ENCODE data around the gene IFRD2.
A peak's percentile ranks its signal among the peaks of the same experiment; 100 is the strongest.
"Not testable (repeated sequence)": the region's sequence is repeated elsewhere in the genome, so short reads cannot be mapped to it uniquely, and the experiment has no call there.

IFRD2 gene

GRCh38 chr3:50319181-50319893 is 27.1 kb upstream of the IFRD2 start:
- no peaks in the 10 kb centered on the region for H3K9me3 ChIP-seq (ENCODE audit: control insufficient read depth in 1 of 2, low read length in 2 of 2)
- H3K27ac ChIP-seq (ENCODE audit: low read depth, low read length) = no peak overlapping the region
- peaks cover 8 to 20% of the 10 kb centered on the region in 2 donors for H3K36me3 ChIP-seq (ENCODE audit: control insufficient read depth in 1 of 2, insufficient read depth in 2 of 2, low read length in 2 of 2)
- H3K9ac ChIP-seq (ENCODE audit: low read depth in 1 of 2, low read length in 2 of 2) = peak overlapping the region in 1 of 2 donors; percentile 85
- H3K4me3 ChIP-seq (ENCODE audit: low read depth in 1 of 2, low read length in 2 of 2) = peak overlapping the region; percentile 83 to 94
- H3K27me3 ChIP-seq (ENCODE audit: control insufficient read depth in 1 of 2, insufficient read depth in 2 of 2, low read length in 2 of 2) = no peaks in the 10 kb centered on the region
- H3K4me1 ChIP-seq (ENCODE audit: control insufficient read depth in 1 of 2, insufficient read depth in 2 of 2, low read length in 2 of 2) = peaks cover 62 to 72% of the 10 kb centered on the region in 2 donors

- Histone ChIP-seq H3K9me3 (ENCODE audit: control insufficient read depth in 1 of 2, low read length in 2 of 2) (no peaks in the 10 kb centered on the region), H3K27me3 (ENCODE audit: control insufficient read depth in 1 of 2, insufficient read depth in 2 of 2, low read length in 2 of 2) (no peaks in the 10 kb centered on the region), H3K4me1 (ENCODE audit: control insufficient read depth in 1 of 2, insufficient read depth in 2 of 2, low read length in 2 of 2) (peaks cover 58 to 66% of the 10 kb centered on the region in 2 donors), H3K36me3 (ENCODE audit: control insufficient read depth in 1 of 2, insufficient read depth in 2 of 2, low read length in 2 of 2) (peaks cover 8 to 19% of the 10 kb centered on the region in 2 donors), H3K27ac (ENCODE audit: low read depth, low read length) (no peak overlapping the region), H3K4me3 (ENCODE audit: low read depth in 1 of 2, low read length in 2 of 2) (peak overlapping the region in 1 of 2 donors; percentile 32), H3K9ac (ENCODE audit: low read depth in 1 of 2, low read length in 2 of 2) (peak overlapping the region; percentile 32 to 60)
Measured at GRCh38 chr3:50318615-50319014, 26.4 kb upstream of the IFRD2 start.

- H3K36me3 ChIP-seq (ENCODE audit: control insufficient read depth in 1 of 2, insufficient read depth in 2 of 2, low read length in 2 of 2) = peaks cover 8 to 19% of the 10 kb centered on the region in 2 donors
Measured at GRCh38 chr3:50318163-50318562, 25.9 kb upstream of the IFRD2 start.

GRCh38 chr3:50317300-50317699 is 25.1 kb upstream of the IFRD2 start:
- peak overlapping the region; percentile 74 for H3K27ac ChIP-seq (ENCODE audit: low read depth, low read length)
- peak overlapping the region; percentile 32 to 44 for H3K4me3 ChIP-seq (ENCODE audit: low read depth in 1 of 2, low read length in 2 of 2)
- H3K4me1 ChIP-seq (ENCODE audit: control insufficient read depth in 1 of 2, insufficient read depth in 2 of 2, low read length in 2 of 2) = peaks cover 52 to 53% of the 10 kb centered on the region in 2 donors
- peaks cover 8 to 19% of the 10 kb centered on the region in 2 donors for H3K36me3 ChIP-seq (ENCODE audit: control insufficient read depth in 1 of 2, insufficient read depth in 2 of 2, low read length in 2 of 2)
- H3K9me3 ChIP-seq (ENCODE audit: control insufficient read depth in 1 of 2, low read length in 2 of 2) = no peaks in the 10 kb centered on the region
- peak overlapping the region; percentile 60 to 72 for H3K9ac ChIP-seq (ENCODE audit: low read depth in 1 of 2, low read length in 2 of 2)
- no peaks in the 10 kb centered on the region for H3K27me3 ChIP-seq (ENCODE audit: control insufficient read depth in 1 of 2, insufficient read depth in 2 of 2, low read length in 2 of 2)

More at GRCh38 chr3:50318163-50318562, 25.9 kb upstream of the IFRD2 start:
- Histone ChIP-seq H3K4me3 (ENCODE audit: low read depth in 1 of 2, low read length in 2 of 2) (peak overlapping the region in 1 of 2 donors; percentile 32), H3K4me1 (ENCODE audit: control insufficient read depth in 1 of 2, insufficient read depth in 2 of 2, low read length in 2 of 2) (peaks cover 58 to 61% of the 10 kb centered on the region in 2 donors), H3K27ac (ENCODE audit: low read depth, low read length) (no peak overlapping the region), H3K27me3 (ENCODE audit: control insufficient read depth in 1 of 2, insufficient read depth in 2 of 2, low read length in 2 of 2) (no peaks in the 10 kb centered on the region), H3K9me3 (ENCODE audit: control insufficient read depth in 1 of 2, low read length in 2 of 2) (no peaks in the 10 kb centered on the region), H3K9ac (ENCODE audit: low read depth in 1 of 2, low read length in 2 of 2) (peak overlapping the region; percentile 51 to 60)

- Histone ChIP-seq H3K36me3 (ENCODE audit: control insufficient read depth in 1 of 2, insufficient read depth in 2 of 2, low read length in 2 of 2) (peaks cover 8 to 19% of the 10 kb centered on the region in 2 donors), H3K9me3 (ENCODE audit: control insufficient read depth in 1 of 2, low read length in 2 of 2) (no peaks in the 10 kb centered on the region), H3K4me1 (ENCODE audit: control insufficient read depth in 1 of 2, insufficient read depth in 2 of 2, low read length in 2 of 2) (peaks cover 47% of the 10 kb centered on the region in 2 donors), H3K4me3 (ENCODE audit: low read depth in 1 of 2, low read length in 2 of 2) (peak overlapping the region; percentile 32 to 44), H3K27me3 (ENCODE audit: control insufficient read depth in 1 of 2, insufficient read depth in 2 of 2, low read length in 2 of 2) (no peaks in the 10 kb centered on the region), H3K9ac (ENCODE audit: low read depth in 1 of 2, low read length in 2 of 2) (peak overlapping the region; percentile 60 to 72), H3K27ac (ENCODE audit: low read depth, low read length) (peak overlapping the region; percentile 74)
Measured at GRCh38 chr3:50316657-50317242, 24.5 kb upstream of the IFRD2 start.

DNA sequence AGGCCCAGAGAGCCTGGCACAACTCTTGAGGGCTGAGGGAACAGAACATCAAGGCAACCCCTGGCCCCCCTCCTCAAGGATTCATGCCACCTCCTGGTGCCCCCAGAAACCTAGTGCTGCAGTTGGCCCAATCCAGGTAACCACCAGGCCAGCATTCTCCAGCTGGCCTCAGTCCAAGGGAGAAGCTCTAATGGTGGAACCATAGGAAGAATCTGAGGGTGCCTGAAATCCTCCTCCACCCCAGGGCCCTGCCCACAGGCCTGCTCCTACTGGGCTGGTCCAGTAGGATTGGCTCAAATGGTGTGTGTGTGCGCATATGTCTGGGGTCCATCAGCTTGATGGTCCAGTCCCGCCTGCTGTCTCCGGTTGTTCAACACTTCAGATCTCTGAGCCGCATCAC is 22.6 kb upstream of the IFRD2 start:
- no peaks in the 10 kb centered on the region for H3K27me3 ChIP-seq (ENCODE audit: control insufficient read depth in 1 of 2, insufficient read depth in 2 of 2, low read length in 2 of 2)
- no peaks in the 10 kb centered on the region for H3K9me3 ChIP-seq (ENCODE audit: control insufficient read depth in 1 of 2, low read length in 2 of 2)
- H3K27ac ChIP-seq (ENCODE audit: low read depth, low read length) = no peak overlapping the region
- H3K36me3 ChIP-seq (ENCODE audit: control insufficient read depth in 1 of 2, insufficient read depth in 2 of 2, low read length in 2 of 2) = peaks cover 8 to 19% of the 10 kb centered on the region in 2 donors
- no peak overlapping the region for H3K9ac ChIP-seq (ENCODE audit: low read depth in 1 of 2, low read length in 2 of 2)
- peaks cover 38% of the 10 kb centered on the region in 2 donors for H3K4me1 ChIP-seq (ENCODE audit: control insufficient read depth in 1 of 2, insufficient read depth in 2 of 2, low read length in 2 of 2)
- H3K4me3 ChIP-seq (ENCODE audit: low read depth in 1 of 2, low read length in 2 of 2) = no peak overlapping the region

- H3K9me3 ChIP-seq (ENCODE audit: control insufficient read depth in 1 of 2, low read length in 2 of 2) = no peaks in the 10 kb centered on the region
- no peaks in the 10 kb centered on the region for H3K27me3 ChIP-seq (ENCODE audit: control insufficient read depth in 1 of 2, insufficient read depth in 2 of 2, low read length in 2 of 2)
- H3K27ac ChIP-seq (ENCODE audit: low read depth, low read length) = no peak overlapping the region
- H3K4me3 ChIP-seq (ENCODE audit: low read depth in 1 of 2, low read length in 2 of 2) = no peak overlapping the region
- H3K4me1 ChIP-seq (ENCODE audit: control insufficient read depth in 1 of 2, insufficient read depth in 2 of 2, low read length in 2 of 2) = peaks cover 33% of the 10 kb centered on the region in 2 donors
- peaks cover 8 to 16% of the 10 kb centered on the region in 2 donors for H3K36me3 ChIP-seq (ENCODE audit: control insufficient read depth in 1 of 2, insufficient read depth in 2 of 2, low read length in 2 of 2)
- peak overlapping the region in 1 of 2 donors; percentile 13 for H3K9ac ChIP-seq (ENCODE audit: low read depth in 1 of 2, low read length in 2 of 2)
Measured at GRCh38 chr3:50314342-50314741, 22.1 kb upstream of the IFRD2 start.

- H3K9me3 ChIP-seq (ENCODE audit: control insufficient read depth in 1 of 2, low read length in 2 of 2); H3K27me3 ChIP-seq (ENCODE audit: control insufficient read depth in 1 of 2, insufficient read depth in 2 of 2, low read length in 2 of 2); H3K27ac ChIP-seq (ENCODE audit: low read depth, low read length); H3K36me3 ChIP-seq (ENCODE audit: control insufficient read depth in 1 of 2, insufficient read depth in 2 of 2, low read length in 2 of 2); H3K4me3 ChIP-seq (ENCODE audit: low read depth in 1 of 2, low read length in 2 of 2); H3K9ac ChIP-seq (ENCODE audit: low read depth in 1 of 2, low read length in 2 of 2): not testable (repeated sequence)
- peaks cover 10% of the 10 kb centered on the region in 2 donors for H3K4me1 ChIP-seq (ENCODE audit: control insufficient read depth in 1 of 2, insufficient read depth in 2 of 2, low read length in 2 of 2)
Measured at GRCh38 chr3:50312041-50312440, 19.8 kb upstream of the IFRD2 start.

GRCh38 chr3:50304601-50305000 is 12.4 kb upstream of the IFRD2 start:
- Histone ChIP-seq H3K4me1 (ENCODE audit: control insufficient read depth in 1 of 2, insufficient read depth in 2 of 2, low read length in 2 of 2) (peaks cover 17 to 26% of the 10 kb centered on the region in 2 donors), H3K36me3 (ENCODE audit: control insufficient read depth in 1 of 2, insufficient read depth in 2 of 2, low read length in 2 of 2) (no peaks in the 10 kb centered on the region), H3K9ac (ENCODE audit: low read depth in 1 of 2, low read length in 2 of 2) (no peak overlapping the region), H3K9me3 (ENCODE audit: control insufficient read depth in 1 of 2, low read length in 2 of 2) (no peaks in the 10 kb centered on the region), H3K4me3 (ENCODE audit: low read depth in 1 of 2, low read length in 2 of 2) (no peak overlapping the region), H3K27ac (ENCODE audit: low read depth, low read length) (no peak overlapping the region), H3K27me3 (ENCODE audit: control insufficient read depth in 1 of 2, insufficient read depth in 2 of 2, low read length in 2 of 2) (no peaks in the 10 kb centered on the region)

DNA sequence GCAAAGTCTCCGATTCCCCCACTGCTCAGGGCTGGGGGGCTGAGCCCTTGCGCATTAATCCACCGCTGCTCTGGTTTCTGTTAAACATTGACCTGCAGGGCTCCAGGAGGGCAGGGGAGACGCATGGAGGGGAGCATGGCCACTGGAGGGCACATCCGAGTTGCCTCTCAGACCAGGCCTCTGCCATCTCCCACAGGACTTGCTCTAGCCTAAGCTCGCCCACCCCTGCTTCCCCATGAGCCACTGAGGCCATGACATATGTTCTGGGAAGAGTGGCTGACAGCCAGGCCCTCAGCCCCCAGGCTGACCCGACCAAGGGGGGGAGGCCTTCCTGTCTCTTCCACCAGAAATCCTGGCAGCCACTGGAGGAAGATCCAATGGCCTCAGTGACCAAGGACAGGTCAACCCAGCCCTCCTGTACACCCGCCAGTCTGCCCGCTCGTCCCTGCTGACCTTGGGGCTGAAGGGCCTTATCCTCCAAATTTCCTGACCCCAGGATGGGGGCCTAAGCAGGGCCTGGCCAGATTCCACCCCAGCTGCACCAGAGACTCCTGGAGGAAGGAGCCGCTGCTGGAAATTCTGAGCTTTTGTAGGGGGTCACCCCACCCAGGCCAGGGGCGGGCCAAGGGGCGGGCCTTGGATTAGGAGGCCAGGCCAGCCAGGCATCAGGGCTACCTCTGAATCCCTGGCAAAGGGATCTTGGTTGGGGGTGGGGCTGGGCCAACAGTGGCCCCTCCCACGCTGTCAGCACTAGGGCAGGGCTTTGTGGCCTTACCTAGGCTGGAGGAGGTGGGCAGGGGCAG is 11.0 kb upstream of the IFRD2 start, which contains the start of gene HYAL1:
TSS of gene HYAL1 (minus strand) at position 562 of the 803 bp plus-strand sequence. CDS start 618 bp downstream, outside the sequence.
- H3K27ac ChIP-seq (ENCODE audit: low read depth, low read length) = peak within 1 kb of the TSS; percentile 62
- peak within 1 kb of the TSS; percentile 35 to 36 for H3K4me3 ChIP-seq (ENCODE audit: low read depth in 1 of 2, low read length in 2 of 2)

More for the DNA sequence above, 11.0 kb upstream of the IFRD2 start, which contains the start of gene HYAL1:
- H3K36me3 ChIP-seq (ENCODE audit: control insufficient read depth in 1 of 2, insufficient read depth in 2 of 2, low read length in 2 of 2) = no peaks in the 10 kb centered on the region
- H3K27me3 ChIP-seq (ENCODE audit: control insufficient read depth in 1 of 2, insufficient read depth in 2 of 2, low read length in 2 of 2) = no peaks in the 10 kb centered on the region
- peak within 1 kb of the TSS; percentile 18 to 32 for H3K9ac ChIP-seq (ENCODE audit: low read depth in 1 of 2, low read length in 2 of 2)
- H3K4me1 ChIP-seq (ENCODE audit: control insufficient read depth in 1 of 2, insufficient read depth in 2 of 2, low read length in 2 of 2) = peaks cover 25 to 34% of the 10 kb centered on the region in 2 donors
- no peaks in the 10 kb centered on the region for H3K9me3 ChIP-seq (ENCODE audit: control insufficient read depth in 1 of 2, low read length in 2 of 2)

Data from duodenal mucosa (tissue), 2 donors.